K562 (cell line): Measurements from ENCODE around the gene CENPX.

ENCODE experiments used
- OTX1 ChIP-seq: fragments of 450-650 bp; formaldehyde crosslinking; IDR thresholded peaks from 2 replicates; pipeline ENCODE4 v1.4.0; 2022; ENCODE audit warnings: mild to moderate bottlenecking
- RAD21 ChIP-seq, 2 experiments: fragments of 250-450 bp in 1 of 2; fragments of 450-650 bp in 1 of 2; sonication (Bioruptor Pico) in 1 of 2; formaldehyde crosslinking in 1 of 2; IDR thresholded peaks in 1 of 2; conservative IDR thresholded peaks in 1 of 2; 2 replicates each; pipeline versions ENCODE4 v1.4.0 to v1.8.0; 2020 to 2022; ENCODE audit warnings: mild to moderate bottlenecking in 2 of 2, moderate library complexity in 1 of 2

DNA sequence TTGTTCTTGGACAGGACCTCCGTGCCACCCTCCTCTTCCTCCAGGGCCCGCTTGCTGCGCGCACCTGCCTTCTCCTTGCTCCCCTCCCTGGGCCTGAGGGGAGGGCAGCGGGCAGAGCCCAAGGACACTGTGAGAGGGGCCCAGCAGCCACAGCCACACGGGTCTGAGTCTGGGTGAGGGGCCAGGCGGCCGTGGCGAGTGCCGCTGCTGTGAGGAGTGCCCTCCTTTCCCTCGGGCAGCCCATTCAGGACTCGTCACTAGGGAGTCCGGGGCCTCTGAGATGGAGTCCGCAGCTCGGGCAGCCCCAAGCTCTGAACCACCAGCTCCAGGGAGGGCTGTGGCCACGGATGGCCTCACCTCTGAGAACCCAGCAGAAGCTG lies 37.3 kb upstream of the CENPX start:
- TF ChIP-seq RAD21 (CRISPR knock-in tag; conservative IDR thresholded peaks at IDR 0.05 in 1 of 2, IDR thresholded peaks at IDR 0.05 in 1 of 2): no peak
- TF ChIP-seq OTX1 (CRISPR knock-in tag): no peak
